ENCODE results near the gene KRTAP10-3.
"Not testable (repeated sequence)": the region's sequence is repeated elsewhere in the genome, so short reads cannot be mapped to it uniquely, and the experiment has no call there.

The KRTAP10-3 gene

DNA sequence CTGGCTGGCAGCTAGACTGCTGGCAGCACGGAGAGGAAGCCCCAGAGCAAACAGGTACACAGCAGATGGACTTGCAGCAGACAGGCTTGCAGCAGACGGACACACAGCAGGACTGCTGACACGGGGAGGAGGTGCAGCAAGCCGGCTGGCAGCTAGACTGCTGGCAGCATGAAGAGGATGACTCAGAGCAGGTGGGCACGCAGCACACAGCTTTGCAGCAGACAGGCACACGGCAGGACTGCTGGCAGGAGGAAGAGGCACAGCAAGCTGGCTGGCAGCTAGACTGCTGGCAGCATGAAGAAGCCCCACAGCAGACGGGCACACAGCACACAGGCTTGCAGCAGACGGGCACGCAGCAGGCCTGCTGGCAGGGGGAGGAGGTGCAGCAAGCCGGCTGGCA, 7.8 kb downstream of the KRTAP10-3 start:
- H3K4me2 ChIP-seq (ENCODE audit: low read length): no peak overlapping the region
- H3K4me1 ChIP-seq: no peaks in the 10 kb centered on the region
- no peak overlapping the region for H3K27ac ChIP-seq
- TF ChIP-seq, protein P1, sequence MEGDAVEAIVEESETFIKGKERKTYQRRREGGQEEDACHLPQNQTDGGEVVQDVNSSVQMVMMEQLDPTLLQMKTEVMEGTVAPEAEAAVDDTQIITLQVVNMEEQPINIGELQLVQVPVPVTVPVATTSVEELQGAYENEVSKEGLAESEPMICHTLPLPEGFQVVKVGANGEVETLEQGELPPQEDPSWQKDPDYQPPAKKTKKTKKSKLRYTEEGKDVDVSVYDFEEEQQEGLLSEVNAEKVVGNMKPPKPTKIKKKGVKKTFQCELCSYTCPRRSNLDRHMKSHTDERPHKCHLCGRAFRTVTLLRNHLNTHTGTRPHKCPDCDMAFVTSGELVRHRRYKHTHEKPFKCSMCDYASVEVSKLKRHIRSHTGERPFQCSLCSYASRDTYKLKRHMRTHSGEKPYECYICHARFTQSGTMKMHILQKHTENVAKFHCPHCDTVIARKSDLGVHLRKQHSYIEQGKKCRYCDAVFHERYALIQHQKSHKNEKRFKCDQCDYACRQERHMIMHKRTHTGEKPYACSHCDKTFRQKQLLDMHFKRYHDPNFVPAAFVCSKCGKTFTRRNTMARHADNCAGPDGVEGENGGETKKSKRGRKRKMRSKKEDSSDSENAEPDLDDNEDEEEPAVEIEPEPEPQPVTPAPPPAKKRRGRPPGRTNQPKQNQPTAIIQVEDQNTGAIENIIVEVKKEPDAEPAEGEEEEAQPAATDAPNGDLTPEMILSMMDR (IDR thresholded peaks at IDR 0.05): no peak
- H3K4me3 ChIP-seq (ENCODE audit: low read depth, low read length): no peak overlapping the region
- H3K79me2 ChIP-seq: no peaks in the 10 kb centered on the region
- no peaks in the 10 kb centered on the region for H3K9me3 ChIP-seq (ENCODE audit: control insufficient read depth, low read length)
- no peak overlapping the region for H2AFZ ChIP-seq
- no peak overlapping the region for H3K9ac ChIP-seq
- H3K36me3 ChIP-seq (ENCODE audit: control insufficient read depth, insufficient read depth, low read length): no peaks in the 10 kb centered on the region
- H3K27me3 ChIP-seq (ENCODE audit: control insufficient read depth, insufficient read depth, low read length): no peaks in the 10 kb centered on the region

DNA sequence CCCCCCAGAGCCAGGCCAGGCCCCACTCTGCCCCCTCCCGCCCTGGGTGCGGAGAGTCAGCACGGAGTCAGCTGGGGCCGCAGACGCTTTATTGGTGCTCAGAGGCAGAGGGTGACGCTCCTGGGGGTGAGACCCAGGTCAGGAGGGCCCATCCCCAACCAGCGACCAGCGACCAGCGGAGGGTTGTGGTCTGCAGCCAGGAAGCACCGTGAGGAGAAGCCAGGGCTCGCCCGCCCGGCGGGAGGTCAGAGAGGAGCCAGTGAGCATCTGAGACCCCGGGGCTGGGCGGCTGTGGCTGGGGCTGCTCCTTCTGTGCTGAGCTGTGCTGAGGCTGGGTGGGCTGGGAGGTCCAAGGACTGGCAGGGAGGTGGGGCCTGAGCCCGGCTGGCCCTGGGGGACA, 8.3 kb downstream of the KRTAP10-3 start:
- not testable (repeated sequence) for H2AFZ ChIP-seq; H3K4me2 ChIP-seq (ENCODE audit: low read length); H3K79me2 ChIP-seq; H3K36me3 ChIP-seq (ENCODE audit: control insufficient read depth, insufficient read depth, low read length); H3K4me3 ChIP-seq (ENCODE audit: low read depth, low read length); H3K9me3 ChIP-seq (ENCODE audit: control insufficient read depth, low read length); H3K9ac ChIP-seq; H3K4me1 ChIP-seq; H3K27ac ChIP-seq; H3K27me3 ChIP-seq (ENCODE audit: control insufficient read depth, insufficient read depth, low read length)

DNA sequence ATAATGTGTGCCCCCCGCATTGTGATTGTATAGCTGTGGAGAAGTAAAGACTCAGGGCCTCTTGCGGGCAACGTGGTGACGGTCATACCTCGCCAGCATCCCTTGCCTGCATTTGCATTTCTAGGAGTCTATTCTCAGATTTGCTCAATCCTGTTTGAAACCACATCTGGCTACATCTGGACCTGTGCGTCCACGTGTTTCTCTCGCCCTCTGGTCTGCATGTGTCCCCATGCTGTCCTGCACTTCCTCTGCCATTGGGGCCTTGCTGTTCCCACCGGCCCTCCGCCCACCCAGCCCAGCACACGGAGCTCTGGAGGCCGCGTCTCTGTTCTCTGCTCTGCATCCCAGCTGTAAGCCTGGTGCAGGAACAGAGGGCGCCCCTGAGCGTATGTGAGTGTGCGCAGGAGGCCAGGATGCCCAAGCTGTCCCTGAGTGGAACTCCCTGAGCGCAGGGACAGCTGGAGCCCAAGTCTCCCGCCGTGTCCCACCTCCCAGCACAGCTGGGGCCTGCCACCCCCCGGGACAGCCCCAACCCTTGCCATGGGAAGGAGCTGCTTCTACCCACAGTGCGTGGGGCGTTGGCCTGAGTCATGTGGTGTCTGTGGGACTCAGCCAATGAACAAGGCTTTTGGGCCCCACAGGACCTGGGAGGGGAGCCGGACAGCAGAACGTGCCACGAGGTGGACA, 8.9 kb downstream of the KRTAP10-3 start:
- Histone ChIP-seq H3K4me1 (no peaks in the 10 kb centered on the region), H3K27ac (no peak overlapping the region), H3K4me2 (ENCODE audit: low read length) (no peak overlapping the region), H3K9me3 (ENCODE audit: control insufficient read depth, low read length) (no peaks in the 10 kb centered on the region), H2AFZ (no peak overlapping the region), H3K9ac (no peak overlapping the region), H3K36me3 (ENCODE audit: control insufficient read depth, insufficient read depth, low read length) (no peaks in the 10 kb centered on the region), H3K27me3 (ENCODE audit: control insufficient read depth, insufficient read depth, low read length) (no peaks in the 10 kb centered on the region), H3K79me2 (no peaks in the 10 kb centered on the region), H3K4me3 (ENCODE audit: low read depth, low read length) (no peak overlapping the region)
- TF ChIP-seq, protein P1 (IDR thresholded peaks at IDR 0.05): no peak

DNA sequence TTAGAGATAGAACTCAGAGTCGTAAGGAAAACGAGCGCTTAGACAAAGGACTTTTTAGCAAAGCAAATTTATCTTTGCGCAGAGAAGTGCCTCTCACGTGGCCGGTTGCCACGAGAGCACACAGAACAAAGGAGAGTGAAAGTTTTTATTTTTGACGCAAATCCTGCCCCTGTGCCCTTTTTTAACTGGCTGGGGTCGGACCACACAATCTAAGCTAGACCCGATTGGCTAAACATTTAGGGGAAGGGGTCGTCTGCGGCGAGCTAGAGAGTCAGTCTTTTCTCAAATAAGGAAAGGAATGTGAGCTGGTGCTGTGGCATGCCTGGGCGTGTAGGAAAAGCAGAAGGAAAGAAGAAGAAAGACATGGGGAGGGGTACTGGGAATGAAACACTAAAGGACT, 9.7 kb downstream of the KRTAP10-3 start:
- H3K4me1 ChIP-seq: no peaks in the 10 kb centered on the region
- no peak overlapping the region for H3K4me3 ChIP-seq (ENCODE audit: low read depth, low read length)
- no peaks in the 10 kb centered on the region for H3K9me3 ChIP-seq (ENCODE audit: control insufficient read depth, low read length)
- H3K9ac ChIP-seq: no peak overlapping the region
- H3K27me3 ChIP-seq (ENCODE audit: control insufficient read depth, insufficient read depth, low read length): no peaks in the 10 kb centered on the region
- H3K79me2 ChIP-seq: no peaks in the 10 kb centered on the region
- H2AFZ ChIP-seq: no peak overlapping the region
- TF ChIP-seq, protein P1 (IDR thresholded peaks at IDR 0.05): no peak
- no peak overlapping the region for H3K27ac ChIP-seq
- no peak overlapping the region for H3K4me2 ChIP-seq (ENCODE audit: low read length)
- H3K36me3 ChIP-seq (ENCODE audit: control insufficient read depth, insufficient read depth, low read length): no peaks in the 10 kb centered on the region

DNA sequence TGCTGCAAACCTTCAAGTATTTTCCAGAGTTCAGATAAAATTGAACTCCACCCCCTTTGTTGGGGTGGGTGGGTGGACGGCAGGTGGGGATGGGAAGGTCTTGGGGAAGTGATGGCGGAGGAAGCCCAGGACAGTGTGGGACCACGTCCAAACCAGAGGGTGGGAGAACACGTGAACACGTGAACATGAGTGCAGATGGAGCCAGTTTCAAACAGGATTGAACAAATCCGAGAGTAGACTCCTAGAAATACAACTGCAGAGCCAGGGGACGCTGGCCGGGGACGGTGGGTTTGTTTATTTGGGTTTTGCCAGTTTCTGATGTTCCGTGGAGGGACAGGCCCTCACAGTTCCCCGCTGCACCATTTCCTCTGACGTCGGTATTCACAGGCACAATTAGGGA, 10.2 kb downstream of the KRTAP10-3 start:
- TF ChIP-seq, protein P1 (IDR thresholded peaks at IDR 0.05): no peak
- H3K36me3 ChIP-seq (ENCODE audit: control insufficient read depth, insufficient read depth, low read length): no peaks in the 10 kb centered on the region
- H3K4me2 ChIP-seq (ENCODE audit: low read length): no peak overlapping the region
- H3K79me2 ChIP-seq: no peaks in the 10 kb centered on the region
- H3K9ac ChIP-seq: no peak overlapping the region
- H2AFZ ChIP-seq: no peak overlapping the region
- H3K27me3 ChIP-seq (ENCODE audit: control insufficient read depth, insufficient read depth, low read length): no peaks in the 10 kb centered on the region
- no peak overlapping the region for H3K4me3 ChIP-seq (ENCODE audit: low read depth, low read length)
- no peaks in the 10 kb centered on the region for H3K4me1 ChIP-seq
- no peak overlapping the region for H3K27ac ChIP-seq
- no peaks in the 10 kb centered on the region for H3K9me3 ChIP-seq (ENCODE audit: control insufficient read depth, low read length)

All from parathyroid adenoma (tissue), 2 donors.